GM21515 (cell line): ENCODE data around the gene BMPER.

Experiments
- ATAC-seq: cut with Tn5 transposase; IDR thresholded peaks from one replicate; pipeline ENCODE4 v1.9.1; 2021; ENCODE audit not compliant: unreplicated experiment

The BMPER gene

GRCh38 chr7:34086981-34087380 is 181.6 kb downstream of the BMPER start:
- ATAC-seq, result no peak

GRCh38 chr7:34087892-34088891 is 182.9 kb downstream of the BMPER start:
- no peak for ATAC-seq

GRCh38 chr7:34090816-34091215 is 185.5 kb downstream of the BMPER start:
- ATAC-seq, result no peak

- no peak for ATAC-seq
Observed at GRCh38 chr7:34091321-34091917, 186.1 kb downstream of the BMPER start.

GRCh38 chr7:34093276-34093675 is 187.9 kb downstream of the BMPER start:
- ATAC-seq, result no peak

- no peak for ATAC-seq
Observed at GRCh38 chr7:34096198-34096651, 190.9 kb downstream of the BMPER start.

- ATAC-seq, result no peak
Observed at GRCh38 chr7:34096777-34097176, 191.4 kb downstream of the BMPER start.

- ATAC-seq, result no peak
Observed at GRCh38 chr7:34100661-34101060, 195.3 kb downstream of the BMPER start.

- ATAC-seq, result no peak
Observed at GRCh38 chr7:34104115-34104514, 198.8 kb downstream of the BMPER start.

GRCh38 chr7:34104992-34105391 is 199.7 kb downstream of the BMPER start:
- no peak for ATAC-seq

GRCh38 chr7:34107276-34107675 is 201.9 kb downstream of the BMPER start:
- ATAC-seq, result no peak

GRCh38 chr7:34108165-34108564 is 202.8 kb downstream of the BMPER start:
- ATAC-seq, result no peak

GRCh38 chr7:34109936-34110780 is 204.8 kb downstream of the BMPER start:
- no peak for ATAC-seq

- no peak for ATAC-seq
Observed at GRCh38 chr7:34111031-34111430, 205.7 kb downstream of the BMPER start.

GRCh38 chr7:34115503-34115902 is 210.2 kb downstream of the BMPER start:
- ATAC-seq, result no peak

GRCh38 chr7:34117573-34117972 is 212.2 kb downstream of the BMPER start:
- no peak for ATAC-seq

- ATAC-seq, result no peak
Observed at GRCh38 chr7:34121366-34121765, 216.0 kb downstream of the BMPER start.

GRCh38 chr7:34123316-34123715 is 218.0 kb downstream of the BMPER start:
- no peak for ATAC-seq

- no peak for ATAC-seq
Observed at GRCh38 chr7:34124765-34125164, 219.4 kb downstream of the BMPER start.

- no peak for ATAC-seq
Observed at GRCh38 chr7:34128762-34129161, 223.4 kb downstream of the BMPER start.
